HG03159 (cell line): ENCODE measurements around the gene VPS52.

Experiments used
- ATAC-seq: cut with Tn5 transposase; IDR thresholded peaks from one replicate; pipeline ENCODE4 v1.9.1; 2021; ENCODE audit warnings: mild to moderate bottlenecking, moderate library complexity; ENCODE audit not compliant: unreplicated experiment

VPS52 gene

GRCh38 chr6:33305052-33305451 lies 33.4 kb upstream of the VPS52 start:
- ATAC-seq: no peak

GRCh38 chr6:33304216-33304615 lies 32.5 kb upstream of the VPS52 start:
- no peak for ATAC-seq

- ATAC-seq: no peak
These were observed 30.2 kb upstream of the VPS52 start for GRCh38 chr6:33301877-33302276.

- peak; percentile 71 for ATAC-seq
These were observed 27.7 kb upstream of the VPS52 start for GRCh38 chr6:33299237-33299944.

GRCh38 chr6:33298773-33299236 lies 27.1 kb upstream of the VPS52 start, which contains the start of gene RGL2:
TSS of gene RGL2 (minus strand) at chr6:33298942. CDS start at chr6:33298610, 332 bp downstream.
- peak; percentile 15 for ATAC-seq

GRCh38 chr6:33297956-33298772 lies 26.5 kb upstream of the VPS52 start:
- no peak for ATAC-seq

GRCh38 chr6:33297406-33297955 lies 25.8 kb upstream of the VPS52 start:
- no peak for ATAC-seq

- no peak for ATAC-seq
These were observed 25.2 kb upstream of the VPS52 start for GRCh38 chr6:33296797-33297405.

- no peak for ATAC-seq
These were observed 24.1 kb upstream of the VPS52 start for GRCh38 chr6:33295621-33296369.

- ATAC-seq: no peak
These were observed 22.6 kb upstream of the VPS52 start for GRCh38 chr6:33294086-33294823.

GRCh38 chr6:33292996-33293682 lies 21.5 kb upstream of the VPS52 start:
- no peak for ATAC-seq

- no peak for ATAC-seq
These were observed 18.8 kb upstream of the VPS52 start for GRCh38 chr6:33290459-33290858.

GRCh38 chr6:33289784-33290315 lies 18.2 kb upstream of the VPS52 start:
- peak; percentile 17 for ATAC-seq

GRCh38 chr6:33288921-33289783 lies 17.5 kb upstream of the VPS52 start, which contains the start of the genes PFDN6 and WDR46:
TSS of gene PFDN6 (plus strand) at chr6:33289601. CDS start at chr6:33289857, 256 bp downstream.
TSS of gene WDR46 (minus strand) at chr6:33289239. CDS start at chr6:33289170, 69 bp downstream.
- ATAC-seq: peak; percentile 80

- ATAC-seq: no peak
These were observed 16.7 kb upstream of the VPS52 start for GRCh38 chr6:33288141-33288920.

GRCh38 chr6:33286946-33287914 lies 15.6 kb upstream of the VPS52 start:
- no peak for ATAC-seq
